HG03175 (cell line): ENCODE results near the gene SSX2IP.
"Not testable (repeated sequence)": the region's sequence is repeated elsewhere in the genome, so short reads cannot be mapped to it uniquely, and the experiment has no call there.

Experiments
- ATAC-seq: cut with Tn5 transposase; IDR thresholded peaks from one replicate; pipeline ENCODE4 v1.9.1; 2021; ENCODE audit warnings: mild to moderate bottlenecking, moderate library complexity; ENCODE audit not compliant: unreplicated experiment

Gene SSX2IP

DNA sequence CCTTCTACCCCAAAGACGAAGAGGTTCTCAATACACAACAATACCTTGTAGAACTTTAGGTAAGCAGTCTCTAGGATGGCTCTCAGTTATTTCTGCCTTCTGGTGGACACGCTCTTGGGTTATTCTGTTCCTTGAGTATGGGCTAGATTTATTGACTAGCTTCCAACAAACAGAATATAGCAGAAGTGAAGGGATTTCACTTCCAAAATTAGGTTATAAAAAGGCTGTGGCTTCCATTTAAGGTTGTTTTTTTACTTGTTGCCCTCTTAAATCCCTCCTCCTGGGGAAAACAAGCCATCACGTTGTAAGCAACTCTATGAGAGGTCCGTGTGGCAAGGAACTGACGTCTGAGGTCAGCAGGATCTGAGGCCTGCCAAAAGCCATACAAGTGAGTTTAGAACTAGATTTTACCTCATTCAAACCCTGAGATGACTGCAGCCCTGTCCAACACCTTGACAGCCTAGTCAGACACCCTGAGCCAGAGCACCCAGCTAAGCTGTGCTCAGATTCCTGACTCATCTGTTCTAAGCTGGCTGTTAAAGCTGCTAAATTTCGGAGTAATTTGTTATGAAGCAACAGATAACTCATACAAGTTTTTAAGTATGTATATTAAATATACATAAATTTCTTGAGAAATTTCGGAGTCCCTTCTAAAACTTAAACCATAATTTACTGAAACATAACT, 12.7 kb downstream of the SSX2IP start:
- ATAC-seq: no peak

DNA sequence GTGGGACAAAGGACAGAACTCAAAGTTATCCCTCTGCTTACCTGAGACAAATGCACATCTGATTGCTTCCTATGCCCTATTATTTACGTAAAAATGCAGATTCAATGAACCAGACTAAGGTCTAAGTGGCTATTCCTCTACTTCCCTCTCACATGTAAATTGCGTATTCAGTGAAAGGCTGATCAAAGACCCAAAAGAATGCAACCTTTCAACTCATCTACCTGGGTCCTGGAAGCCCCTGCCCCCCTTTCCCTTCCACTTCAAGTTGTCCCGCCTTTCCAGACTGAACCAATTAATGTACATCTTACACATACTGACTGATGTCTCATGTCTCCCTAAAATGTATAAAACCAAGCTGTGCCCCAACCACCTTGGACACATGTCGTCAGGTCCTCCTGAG, 14.6 kb downstream of the SSX2IP start:
- no peak for ATAC-seq

DNA sequence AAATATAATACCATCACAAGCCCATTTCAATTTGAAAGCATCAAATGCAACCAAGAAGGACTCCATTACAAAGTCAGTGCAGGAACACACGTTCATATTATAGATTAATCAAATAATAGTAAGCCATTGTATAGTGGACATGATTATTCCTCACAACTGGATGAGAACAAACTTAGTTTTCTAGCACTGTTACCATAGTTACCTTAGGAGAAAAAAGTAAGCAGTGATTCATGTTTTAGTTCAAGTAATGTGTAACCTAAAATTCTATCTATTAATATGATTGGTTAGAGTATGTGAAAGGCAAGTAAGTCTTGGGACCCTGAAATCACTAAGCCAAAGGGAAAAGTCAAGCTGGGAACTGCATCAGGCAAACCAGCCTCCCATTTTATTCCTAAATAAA, 15.2 kb downstream of the SSX2IP start:
- ATAC-seq: no peak

DNA sequence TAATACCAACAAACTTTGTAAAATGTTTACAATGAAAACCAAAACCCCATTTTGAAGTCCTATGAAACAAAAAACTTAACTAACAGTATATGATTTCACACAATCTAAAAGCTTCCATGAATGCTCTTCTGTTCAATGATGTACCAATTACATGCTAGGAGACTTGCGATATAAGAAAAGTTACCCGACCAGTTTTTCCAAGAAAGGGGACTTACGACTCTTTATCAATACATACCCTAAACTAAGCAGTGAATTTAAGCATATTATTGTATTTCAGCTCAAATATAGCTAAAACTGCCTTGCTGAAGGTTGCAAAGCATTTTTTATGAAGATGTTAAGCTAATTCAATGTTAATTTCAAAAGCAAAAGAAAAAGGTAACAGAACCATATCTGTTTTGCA, 15.6 kb downstream of the SSX2IP start:
- no peak for ATAC-seq

DNA sequence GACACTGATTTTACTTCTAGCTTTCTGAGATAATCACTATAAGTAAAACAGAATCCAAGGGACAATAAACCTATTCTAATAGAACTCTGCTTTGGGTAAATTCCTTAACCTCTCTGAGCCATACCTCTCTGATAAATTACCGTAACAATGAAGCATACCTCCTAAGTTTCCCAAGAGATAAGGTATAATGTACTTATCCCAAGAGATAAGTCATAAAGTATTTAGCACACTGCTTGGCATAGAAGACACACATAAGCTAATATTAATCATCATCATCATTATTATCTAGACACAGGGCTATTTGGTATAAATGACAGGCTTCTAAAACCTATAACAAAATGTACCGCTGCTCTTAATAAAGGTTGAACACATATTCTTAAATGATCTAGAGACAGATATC, 16.2 kb downstream of the SSX2IP start:
- no peak for ATAC-seq

DNA sequence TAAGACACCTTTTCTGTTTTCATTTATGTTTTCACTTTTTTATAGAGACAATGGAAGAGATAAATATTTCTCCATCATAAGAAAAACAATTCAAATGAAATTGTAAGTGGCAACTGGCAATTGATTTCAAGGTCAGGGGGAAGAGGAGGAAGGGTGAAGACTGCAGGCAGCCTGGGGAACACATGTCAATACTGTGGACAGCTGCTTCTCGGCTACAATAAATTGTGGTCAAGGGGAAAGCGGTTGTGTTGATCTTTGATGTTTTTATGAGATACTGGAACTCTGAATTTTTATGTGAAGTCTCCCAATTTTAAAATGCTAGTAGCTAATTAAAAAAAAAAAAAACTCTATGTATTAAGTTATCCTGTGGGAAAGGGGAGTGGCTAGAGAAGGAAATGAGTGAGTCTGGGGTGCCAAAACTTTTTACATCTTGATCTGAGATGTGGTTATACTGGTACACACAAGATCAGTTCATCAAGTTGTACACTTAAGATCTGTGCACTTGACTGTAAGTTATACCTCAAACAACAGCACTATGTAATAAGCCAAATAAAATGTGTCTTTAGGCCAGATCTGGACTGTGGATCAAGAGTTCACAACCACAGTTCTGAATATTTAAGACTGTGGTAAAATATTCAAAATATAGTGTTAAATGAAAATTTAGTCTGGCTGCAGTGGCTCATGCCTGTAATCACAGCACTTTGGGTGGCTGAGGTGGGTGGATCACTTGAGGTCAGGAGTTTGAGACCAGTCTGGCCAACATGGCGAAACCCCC, 18.0 kb downstream of the SSX2IP start:
- no peak for ATAC-seq

DNA sequence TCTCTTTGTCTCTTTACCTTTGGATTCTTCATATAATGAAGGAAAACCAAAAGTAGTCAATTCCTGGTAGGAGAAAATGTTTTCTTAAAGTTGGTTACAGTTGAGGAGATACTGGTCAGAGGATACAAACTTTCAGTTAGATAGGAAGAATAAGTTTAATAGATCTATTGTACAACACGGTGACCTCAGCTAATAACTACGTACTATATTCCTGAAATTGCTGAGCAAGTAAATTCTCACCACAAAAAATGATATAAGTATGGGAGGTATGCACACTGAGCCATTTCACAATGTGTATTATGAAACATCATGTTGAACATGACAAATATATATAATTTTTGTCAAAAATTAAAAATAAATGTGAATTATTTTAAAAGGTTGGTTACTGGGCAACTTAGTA, 20.4 kb downstream of the SSX2IP start:
- ATAC-seq: no peak

DNA sequence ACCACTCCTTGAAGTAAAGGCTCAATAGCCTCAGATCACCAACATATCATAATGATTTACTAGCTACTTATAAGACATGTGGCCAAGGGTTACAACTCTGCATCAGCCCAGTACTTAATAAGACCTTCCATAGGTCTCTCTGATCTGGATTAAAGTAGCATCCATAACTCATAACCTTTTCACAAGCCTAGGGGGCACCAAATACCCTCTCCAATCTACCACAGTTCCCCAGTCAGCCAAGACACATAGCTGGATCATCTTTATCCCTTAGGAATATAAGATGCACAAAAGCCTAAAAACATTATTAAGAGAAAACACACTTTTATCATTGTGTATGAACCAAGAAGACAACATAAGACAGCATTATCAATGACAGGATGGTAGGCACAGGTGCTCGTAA, 22.1 kb downstream of the SSX2IP start:
- ATAC-seq: no peak

DNA sequence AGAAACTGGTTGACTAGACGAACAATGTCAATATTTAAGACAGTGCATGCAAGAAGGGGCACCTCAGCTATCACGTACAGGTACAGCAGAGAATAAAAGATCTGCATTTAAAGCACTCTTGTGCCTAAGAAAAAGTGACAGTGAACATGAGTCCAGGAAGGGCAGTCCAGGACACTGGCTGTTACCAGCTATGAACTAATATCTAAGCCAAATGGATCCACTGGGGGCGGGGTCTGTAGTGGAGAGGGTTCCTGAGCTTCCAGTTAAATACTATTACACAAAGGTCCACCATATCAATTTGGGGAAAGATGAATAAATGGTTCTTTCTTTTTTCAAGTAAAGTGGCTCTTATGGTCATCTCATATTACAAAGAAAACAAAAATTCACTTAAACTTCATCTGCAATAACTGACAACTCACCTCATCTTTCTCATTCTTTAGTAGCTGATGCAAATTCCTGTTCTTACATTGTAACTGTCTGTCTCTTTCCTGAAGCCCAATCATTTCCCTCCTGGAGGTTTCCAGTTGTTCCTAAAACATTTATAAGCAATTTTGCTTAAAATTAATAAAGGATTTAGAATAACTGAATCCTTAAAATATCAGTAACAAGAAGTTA, 24.5 kb downstream of the SSX2IP start:
- ATAC-seq: no peak

DNA sequence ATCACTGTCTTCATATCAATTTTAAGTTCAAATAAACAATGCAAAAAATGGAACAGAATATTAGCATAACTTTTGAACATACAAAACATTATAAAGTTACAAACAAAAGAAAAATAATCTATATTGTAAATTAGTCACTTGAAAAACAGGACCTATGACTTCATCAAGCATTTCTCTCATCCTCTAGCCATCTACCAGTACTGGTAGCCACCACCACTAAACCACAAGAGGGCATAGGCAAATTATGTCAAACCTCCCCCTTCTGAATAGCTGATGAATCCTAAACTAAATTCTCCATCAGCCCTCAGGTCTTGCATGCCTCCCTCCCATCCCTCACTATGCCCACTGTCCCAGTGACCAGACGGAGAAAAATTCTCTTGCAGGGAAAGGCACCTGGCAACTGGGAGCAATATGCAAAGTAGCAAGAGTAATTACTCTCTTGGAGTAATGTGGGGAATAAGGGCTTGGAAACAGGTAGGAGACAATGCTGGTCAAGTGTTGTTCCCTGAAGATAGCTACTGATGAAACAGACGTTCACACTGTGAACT, 37.1 kb downstream of the SSX2IP start:
- ATAC-seq: no peak

DNA sequence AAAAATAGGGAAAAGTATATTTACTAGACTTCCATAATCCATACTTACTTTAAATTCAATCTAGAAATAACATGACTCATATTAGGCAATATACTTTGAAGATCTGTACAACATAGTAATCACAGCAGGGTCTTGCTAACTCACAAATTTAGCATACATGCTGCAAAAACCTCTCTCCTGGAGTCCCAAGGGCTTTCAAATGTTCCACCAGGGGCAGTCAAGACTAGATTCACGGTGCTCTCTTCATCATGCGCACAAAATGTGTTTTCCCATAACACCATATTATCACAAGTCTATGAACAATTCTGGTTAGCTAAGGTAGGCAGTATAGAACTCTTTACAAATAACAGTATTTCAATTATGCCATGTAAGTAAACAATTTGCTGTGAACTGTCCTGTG, 45.8 kb downstream of the SSX2IP start:
- no peak for ATAC-seq

DNA sequence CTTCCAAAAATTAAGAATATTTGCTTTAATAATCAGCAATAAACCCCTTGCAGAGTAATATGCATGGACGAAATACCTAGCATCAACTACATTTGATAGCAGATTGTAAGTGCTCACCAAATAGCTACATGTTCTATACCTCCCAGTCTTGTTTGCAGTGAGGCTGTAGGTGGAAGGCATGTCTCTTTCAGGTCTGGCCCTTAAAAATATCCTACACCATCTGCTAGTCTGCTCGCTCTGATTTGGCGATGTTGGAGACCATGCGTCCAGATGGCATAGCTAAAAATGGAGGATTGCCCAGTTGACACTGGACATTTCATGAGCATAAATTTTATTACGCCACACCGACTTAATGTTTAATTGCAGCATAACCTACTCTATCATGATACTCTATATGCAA, 47.1 kb downstream of the SSX2IP start:
- no peak for ATAC-seq

DNA sequence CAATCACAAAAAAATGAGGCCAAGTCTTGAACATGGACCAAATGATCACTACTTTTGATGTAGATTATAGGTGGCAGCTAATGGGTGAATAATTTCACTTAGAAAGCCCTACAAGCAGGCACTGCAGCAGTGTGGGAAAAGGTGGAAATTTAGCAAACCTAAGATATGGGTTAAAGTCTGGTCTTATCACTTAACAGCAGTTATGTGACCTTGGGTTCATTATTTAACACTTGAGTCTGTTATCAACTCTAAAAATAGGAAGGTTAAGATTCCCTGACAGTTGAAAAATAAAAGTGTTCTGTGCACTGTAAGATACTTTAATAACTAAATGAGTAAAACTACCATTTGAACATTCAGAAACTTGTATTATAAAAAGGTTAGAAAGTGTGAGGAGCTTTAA, 47.5 kb downstream of the SSX2IP start:
- no peak for ATAC-seq

DNA sequence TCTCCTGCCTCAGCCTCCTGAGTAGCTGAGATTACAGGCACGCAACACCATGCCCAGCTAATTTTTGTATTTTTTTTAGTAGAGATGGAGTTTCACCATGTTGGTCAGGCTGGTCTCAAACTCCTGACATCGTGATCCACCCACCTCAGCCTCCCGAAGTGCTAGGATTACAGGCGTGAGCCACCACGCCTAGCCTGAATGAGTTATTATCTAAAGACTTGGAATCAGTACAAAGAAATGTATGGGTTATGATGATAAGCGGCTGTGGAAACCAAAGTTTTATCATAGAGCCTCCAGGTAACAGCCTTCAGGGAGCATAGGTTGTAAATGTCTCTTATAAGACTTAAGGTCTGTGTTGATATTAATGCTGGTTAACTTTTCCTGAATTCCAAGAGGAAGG, 50.5 kb downstream of the SSX2IP start:
- ATAC-seq: not testable (repeated sequence)

DNA sequence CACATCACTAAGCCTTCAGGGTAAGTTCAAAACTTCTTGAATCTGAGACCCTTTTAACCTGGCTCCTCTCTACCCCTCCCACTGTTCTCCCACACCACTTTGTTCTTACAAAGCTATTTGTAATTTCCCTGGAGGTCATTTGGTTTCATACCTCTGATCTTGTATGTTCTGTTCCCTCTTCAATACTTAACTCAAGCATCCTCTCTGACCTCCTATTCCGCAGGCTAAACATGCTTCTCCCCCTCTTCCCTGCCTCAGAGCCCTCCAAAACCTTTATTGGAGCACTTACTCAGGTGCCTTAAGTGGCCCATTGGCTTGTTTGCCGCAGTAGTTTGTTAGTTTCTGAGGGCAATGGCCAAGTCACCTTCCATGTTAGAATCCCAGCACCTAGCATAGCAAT, 54.8 kb downstream of the SSX2IP start:
- ATAC-seq: no peak

DNA sequence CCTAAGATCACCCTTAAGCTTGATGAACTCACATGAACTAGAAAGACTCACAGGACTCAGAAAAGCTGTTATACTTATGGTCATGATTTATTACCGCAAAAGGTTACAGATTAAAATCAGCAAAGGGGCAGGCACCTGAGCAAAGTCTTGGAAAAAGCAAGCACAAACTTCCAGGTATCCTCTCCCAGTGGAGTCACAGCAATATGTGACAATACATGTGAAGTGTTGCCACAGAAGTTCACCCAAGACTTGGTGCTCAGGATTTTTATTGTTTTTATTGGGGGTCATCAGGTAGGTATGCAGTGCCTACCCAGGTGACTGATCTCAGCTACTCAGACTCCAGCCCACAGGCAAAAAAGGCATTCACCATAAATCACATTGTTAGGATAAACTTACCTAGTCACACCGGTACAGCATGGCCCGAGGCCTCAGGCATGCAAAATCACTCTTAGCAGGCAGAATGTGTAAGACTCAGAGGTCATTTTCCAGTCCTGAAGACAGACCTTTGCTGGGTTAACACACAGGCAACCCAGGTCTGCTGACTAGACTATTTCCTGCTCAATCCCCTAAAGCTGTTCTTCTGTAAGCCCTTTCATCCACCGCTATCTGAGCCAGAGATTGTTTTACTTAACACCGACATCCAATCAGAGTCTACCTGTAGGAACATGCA, 55.6 kb downstream of the SSX2IP start:
- ATAC-seq: no peak

DNA sequence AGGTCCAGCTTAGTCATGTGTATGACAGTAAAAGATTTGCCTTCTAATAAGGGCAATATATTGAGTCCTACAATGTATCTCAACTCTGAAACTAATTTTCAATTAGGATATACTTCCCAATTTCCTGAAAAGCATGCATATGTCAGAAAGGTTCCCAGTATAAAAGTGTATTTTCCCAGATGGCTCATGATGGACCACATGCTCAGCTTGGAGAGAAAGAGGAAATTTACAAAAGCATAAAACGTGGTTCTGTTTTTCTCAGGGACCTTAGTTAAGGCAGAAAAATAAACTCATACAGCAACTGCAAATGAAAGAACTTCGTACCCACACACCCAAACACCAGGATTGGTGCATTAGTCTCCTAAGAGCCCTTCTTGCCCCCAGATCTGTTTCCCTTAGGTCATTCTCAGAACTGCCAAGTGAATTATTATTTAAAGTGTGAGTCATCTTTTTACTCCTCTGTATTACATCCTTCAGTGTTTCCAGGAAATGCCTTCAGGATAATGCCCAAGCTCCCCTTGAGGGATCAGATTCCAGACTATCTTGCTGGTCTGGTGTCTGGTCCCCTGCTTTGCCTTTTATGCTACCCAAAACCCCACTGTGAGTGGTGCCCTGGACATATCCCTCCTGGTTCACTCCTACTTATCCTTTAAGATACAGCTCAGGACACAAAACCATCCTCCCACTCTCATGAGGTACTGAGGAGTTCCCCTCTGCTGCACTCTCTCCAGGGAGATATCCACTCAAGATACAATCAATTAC, 57.4 kb downstream of the SSX2IP start:
- peak; percentile 66 for ATAC-seq

DNA sequence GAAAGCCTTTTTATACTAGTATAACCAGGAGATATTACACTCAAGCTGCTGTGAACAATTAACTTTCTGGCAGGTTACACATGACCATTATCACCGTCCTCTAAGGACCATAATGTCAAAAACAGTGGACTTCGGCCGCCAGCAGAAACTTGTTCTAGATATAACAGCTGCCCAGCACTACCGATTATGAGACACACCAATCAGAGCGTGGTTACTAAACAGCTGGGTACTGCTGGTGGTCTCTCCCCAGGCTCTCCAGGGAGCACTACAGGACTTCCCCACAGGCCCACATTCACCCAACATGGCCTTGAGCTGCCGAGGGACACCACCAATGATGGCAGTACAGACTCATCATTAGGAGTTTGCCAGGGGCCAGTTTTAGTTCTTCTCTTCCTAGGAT, 58.1 kb downstream of the SSX2IP start:
- no peak for ATAC-seq

DNA sequence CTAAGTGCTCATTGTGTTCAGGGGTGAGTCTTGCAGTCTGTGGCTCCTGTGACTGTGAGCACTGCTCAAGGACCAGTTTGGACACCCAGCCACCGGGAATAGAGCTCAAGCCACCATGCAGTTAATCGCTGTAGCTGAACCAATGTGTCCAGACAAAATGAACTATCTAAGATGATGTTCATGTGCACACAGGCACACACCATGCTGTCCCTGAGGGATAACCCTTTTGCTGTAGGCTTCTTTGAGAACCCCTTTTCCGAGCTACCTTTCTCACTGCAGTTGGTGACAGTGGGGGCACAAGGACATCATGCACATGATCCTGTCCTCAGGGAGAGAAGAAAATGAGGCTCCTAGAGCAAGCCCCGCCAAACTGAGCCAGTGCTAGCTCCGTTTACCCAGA, 65.4 kb downstream of the SSX2IP start:
- ATAC-seq: no peak

DNA sequence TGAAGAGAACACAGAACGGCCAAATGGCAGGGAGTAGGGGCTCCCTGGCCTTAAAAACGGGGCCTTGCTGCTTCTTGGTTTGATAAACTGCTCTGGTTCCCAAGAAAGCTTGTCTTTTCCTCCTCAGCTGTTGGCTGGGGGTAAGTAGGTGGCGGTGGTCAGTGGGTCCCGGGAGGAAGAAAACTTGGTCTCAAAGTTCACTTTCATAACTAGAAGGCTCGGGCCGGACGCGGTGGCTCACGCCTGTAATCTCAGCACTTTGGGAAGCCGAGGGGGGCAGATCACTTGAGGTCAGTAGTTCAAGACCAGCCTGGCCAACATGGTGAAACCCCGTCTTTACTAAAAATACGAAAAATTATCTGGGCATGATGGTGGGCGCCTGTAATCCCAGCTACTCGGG, 68.7 kb downstream of the SSX2IP start:
- ATAC-seq: no peak
